Measurements from ENCODE around the gene SULT2B1. TPM values are rescaled to one million over a fixed set of nuclear protein-coding genes. Genes with fewer than 3 reads are reported as not detected.

Gene SULT2B1
- total RNA-seq, 4 donors from 2014 or later, result 0.93 to 3.9 (median 1.0) TPM; not detected in 1

DNA sequence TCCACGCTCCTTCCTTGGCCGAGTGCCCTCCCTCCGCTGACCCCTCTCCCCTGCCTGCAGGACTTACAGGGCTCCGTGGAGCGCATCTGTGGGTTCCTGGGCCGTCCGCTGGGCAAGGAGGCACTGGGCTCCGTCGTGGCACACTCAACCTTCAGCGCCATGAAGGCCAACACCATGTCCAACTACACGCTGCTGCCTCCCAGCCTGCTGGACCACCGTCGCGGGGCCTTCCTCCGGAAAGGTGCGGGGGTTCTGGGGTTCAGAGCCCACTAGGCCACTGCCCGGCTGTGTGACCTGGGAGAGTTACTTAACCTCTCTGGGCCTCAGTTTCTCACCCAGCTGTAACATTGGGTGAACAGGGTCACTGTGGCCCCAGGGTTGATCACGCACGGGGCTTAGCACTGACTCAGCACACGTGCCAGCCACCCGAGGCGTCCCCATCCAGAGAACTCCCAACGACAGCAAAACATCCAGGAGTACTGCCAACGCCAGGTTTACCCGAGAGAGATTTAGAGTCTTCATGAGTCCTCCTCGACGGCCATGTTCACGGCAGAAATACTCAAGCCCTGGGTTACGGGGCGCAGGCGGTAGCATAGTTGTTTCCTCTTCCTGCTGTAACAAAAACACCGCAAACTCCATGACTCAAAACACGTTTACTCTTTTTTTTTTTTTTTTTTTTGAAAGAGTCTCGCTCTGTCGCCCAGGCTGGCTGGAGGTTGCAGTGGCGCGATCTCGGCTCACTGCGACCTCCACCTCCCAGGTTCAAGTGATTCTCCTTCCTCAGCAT lies 44.9 kb downstream of the SULT2B1 start:
- TF ChIP-seq, protein P1, sequence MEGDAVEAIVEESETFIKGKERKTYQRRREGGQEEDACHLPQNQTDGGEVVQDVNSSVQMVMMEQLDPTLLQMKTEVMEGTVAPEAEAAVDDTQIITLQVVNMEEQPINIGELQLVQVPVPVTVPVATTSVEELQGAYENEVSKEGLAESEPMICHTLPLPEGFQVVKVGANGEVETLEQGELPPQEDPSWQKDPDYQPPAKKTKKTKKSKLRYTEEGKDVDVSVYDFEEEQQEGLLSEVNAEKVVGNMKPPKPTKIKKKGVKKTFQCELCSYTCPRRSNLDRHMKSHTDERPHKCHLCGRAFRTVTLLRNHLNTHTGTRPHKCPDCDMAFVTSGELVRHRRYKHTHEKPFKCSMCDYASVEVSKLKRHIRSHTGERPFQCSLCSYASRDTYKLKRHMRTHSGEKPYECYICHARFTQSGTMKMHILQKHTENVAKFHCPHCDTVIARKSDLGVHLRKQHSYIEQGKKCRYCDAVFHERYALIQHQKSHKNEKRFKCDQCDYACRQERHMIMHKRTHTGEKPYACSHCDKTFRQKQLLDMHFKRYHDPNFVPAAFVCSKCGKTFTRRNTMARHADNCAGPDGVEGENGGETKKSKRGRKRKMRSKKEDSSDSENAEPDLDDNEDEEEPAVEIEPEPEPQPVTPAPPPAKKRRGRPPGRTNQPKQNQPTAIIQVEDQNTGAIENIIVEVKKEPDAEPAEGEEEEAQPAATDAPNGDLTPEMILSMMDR (IDR thresholded peaks at IDR 0.05), result no peak
- no peak for TF ChIP-seq POLR2AphosphoS5 (IDR thresholded peaks at IDR 0.05)
- TF ChIP-seq POLR2A (IDR thresholded peaks at IDR 0.05), result no peak
- no peak for TF ChIP-seq EP300 (IDR thresholded peaks at IDR 0.05)
- Histone ChIP-seq H3K27me3 (peaks cover 25% of the 10 kb centered on the region), H3K36me3 (no peaks in the 10 kb centered on the region), H3K27ac (no peak overlapping the region), H3K4me3 (no peak overlapping the region), H3K9me3 (no peaks in the 10 kb centered on the region), H3K4me1 (no peaks in the 10 kb centered on the region)
- WGBS, 2 donors (ENCODE audit: low coverage in 1 of 2), result 63 to 87% methylated on average over 3 to 17 of the region's 39 CpGs
- ATAC-seq, result no peak

DNA sequence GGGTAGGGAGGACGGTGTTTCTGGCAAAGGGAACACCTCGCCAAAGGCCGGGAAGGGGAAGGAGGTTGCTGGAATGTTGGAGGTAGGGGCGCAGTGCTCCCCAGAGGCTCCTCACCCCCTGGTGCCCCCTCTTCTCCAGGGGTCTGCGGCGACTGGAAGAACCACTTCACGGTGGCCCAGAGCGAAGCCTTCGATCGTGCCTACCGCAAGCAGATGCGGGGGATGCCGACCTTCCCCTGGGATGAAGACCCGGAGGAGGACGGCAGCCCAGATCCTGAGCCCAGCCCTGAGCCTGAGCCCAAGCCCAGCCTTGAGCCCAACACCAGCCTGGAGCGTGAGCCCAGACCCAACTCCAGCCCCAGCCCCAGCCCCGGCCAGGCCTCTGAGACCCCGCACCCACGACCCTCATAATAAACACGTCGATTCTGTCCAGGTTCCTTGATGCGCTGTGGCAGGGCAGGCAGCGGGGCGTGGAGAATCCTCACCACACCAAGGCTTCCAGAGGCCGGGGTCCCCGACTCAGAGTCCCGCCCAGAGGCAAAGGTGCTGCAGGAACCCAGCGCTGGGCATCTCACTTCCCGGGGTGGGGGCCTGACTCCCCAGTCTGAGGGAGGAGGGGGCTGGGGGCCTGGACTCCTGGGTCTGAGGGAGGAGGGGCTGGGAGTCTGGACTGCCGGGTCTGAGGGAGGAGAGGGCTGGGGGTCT lies 47.2 kb downstream of the SULT2B1 start:
- ATAC-seq, result no peak
- Histone ChIP-seq H3K36me3 (no peaks in the 10 kb centered on the region), H3K27me3 (peaks cover 25% of the 10 kb centered on the region), H3K4me3 (no peak overlapping the region), H3K27ac (no peak overlapping the region), H3K9me3 (no peaks in the 10 kb centered on the region), H3K4me1 (no peaks in the 10 kb centered on the region)
- no peak for TF ChIP-seq POLR2AphosphoS5 (IDR thresholded peaks at IDR 0.05)
- TF ChIP-seq, protein P1 (IDR thresholded peaks at IDR 0.05), result no peak
- no peak for TF ChIP-seq EP300 (IDR thresholded peaks at IDR 0.05)
- TF ChIP-seq POLR2A (IDR thresholded peaks at IDR 0.05), result no peak
- WGBS, 2 donors (ENCODE audit: low coverage in 1 of 2), result 61 to 100% methylated on average over 1 to 16 of the region's 30 CpGs

DNA sequence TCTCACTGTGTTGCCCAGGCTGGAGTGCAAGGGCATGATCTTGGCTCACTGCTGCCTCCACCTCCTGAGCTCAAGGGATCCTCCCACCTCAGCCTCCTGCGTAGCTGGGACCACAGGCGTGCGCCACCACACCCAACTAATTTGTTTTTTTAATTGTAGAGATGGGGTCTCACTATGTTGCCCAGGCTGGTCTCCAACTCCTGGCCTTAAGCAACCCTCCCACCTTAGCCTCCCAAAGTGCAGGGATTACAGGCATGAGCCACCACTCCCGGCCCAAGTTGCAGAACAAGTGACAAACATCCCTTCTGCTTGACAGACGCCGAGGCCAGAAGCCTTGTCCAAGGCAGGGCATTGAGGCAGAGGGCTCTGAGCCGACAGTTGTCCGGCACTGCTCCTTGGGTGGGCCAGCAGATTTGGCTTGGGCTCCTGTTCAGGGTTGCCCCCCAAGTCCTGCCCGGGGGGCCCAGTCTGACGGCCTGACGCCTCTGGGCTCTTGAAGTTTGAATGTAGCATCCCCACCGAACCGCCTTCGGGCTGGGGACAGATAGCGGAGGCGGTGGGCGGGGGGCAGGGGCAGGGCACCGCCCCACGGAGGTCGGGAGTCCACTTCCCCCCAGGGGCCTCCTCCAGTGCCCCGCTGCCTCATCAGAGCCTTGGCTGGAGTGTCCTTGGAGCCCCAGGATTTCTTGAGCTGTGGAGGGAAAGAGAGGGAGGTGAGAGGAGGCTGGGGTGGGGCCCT lies 48.9 kb downstream of the SULT2B1 start:
- H3K4me3 ChIP-seq, result no peak overlapping the region
- H3K36me3 ChIP-seq, result no peaks in the 10 kb centered on the region
- H3K27me3 ChIP-seq, result peaks cover 25% of the 10 kb centered on the region
- no peaks in the 10 kb centered on the region for H3K4me1 ChIP-seq
- H3K27ac ChIP-seq, result no peak overlapping the region
- no peak for TF ChIP-seq POLR2A (IDR thresholded peaks at IDR 0.05)
- TF ChIP-seq, protein P1 (IDR thresholded peaks at IDR 0.05), result no peak
- no peak for TF ChIP-seq POLR2AphosphoS5 (IDR thresholded peaks at IDR 0.05)
- TF ChIP-seq EP300 (IDR thresholded peaks at IDR 0.05), result no peak
- no peaks in the 10 kb centered on the region for H3K9me3 ChIP-seq
- 100% methylated on average over 3 of the region's 21 CpGs; no CpG with 5 or more reads in 1 of the 2 donors for WGBS, 2 donors (ENCODE audit: low coverage in 1 of 2)
- no peak for ATAC-seq

DNA sequence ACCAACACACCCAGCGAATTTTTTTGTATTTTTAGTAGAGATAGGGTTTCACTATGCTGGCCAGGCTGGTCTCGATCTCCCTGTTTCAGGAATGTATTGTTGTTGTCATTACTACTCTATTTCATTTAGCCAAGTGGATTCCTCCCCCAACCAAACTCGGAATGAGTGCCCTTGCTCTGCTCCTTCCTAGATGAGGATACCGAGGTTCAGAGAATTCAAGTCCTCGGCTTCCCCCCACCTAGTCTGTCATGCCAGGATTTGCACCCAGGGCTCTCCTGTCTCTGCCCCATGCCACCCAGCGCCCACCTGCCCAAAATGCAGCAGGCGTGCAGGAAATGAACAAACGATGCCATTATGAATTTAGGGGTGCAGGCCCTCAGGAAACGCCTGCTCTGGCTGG lies 51.0 kb downstream of the SULT2B1 start:
- Histone ChIP-seq H3K4me3 (no peak overlapping the region), H3K9me3 (no peaks in the 10 kb centered on the region), H3K4me1 (no peaks in the 10 kb centered on the region), H3K27ac (no peak overlapping the region), H3K27me3 (peaks cover 21% of the 10 kb centered on the region), H3K36me3 (no peaks in the 10 kb centered on the region)
- 64 to 73% methylated on average over 2 to 3 of the region's 9 CpGs for WGBS, 2 donors (ENCODE audit: low coverage in 1 of 2)
- TF ChIP-seq POLR2AphosphoS5 (IDR thresholded peaks at IDR 0.05) (no peak), POLR2A (IDR thresholded peaks at IDR 0.05) (no peak), EP300 (IDR thresholded peaks at IDR 0.05) (no peak)
- TF ChIP-seq, protein P1 (IDR thresholded peaks at IDR 0.05), result no peak
- ATAC-seq, result no peak
